Uterus (tissue), 2 donors: ENCODE measurements around the gene HORMAD2.

Experiments
- POLR2A ChIP-seq, 2 donors: fragments of 450-650 bp; IDR thresholded peaks; one replicate each; pipeline ENCODE4 v1.6.1; 2016; ENCODE audit warnings: antibody characterized with exemption in 2 of 2, mild to moderate bottlenecking in 1 of 2, moderate library complexity in 1 of 2
- TF ChIP-seq, protein P1 (sequence below), 4 experiments: fragments of 200-600 bp in 2 of 4; fragments of 450-650 bp in 2 of 4; sonication (generic) in 2 of 4; IDR thresholded peaks; one replicate each; pipeline ENCODE4 v1.5.1; 2016 to 2019; ENCODE audit warnings: antibody characterized with exemption in 4 of 4, mild to moderate bottlenecking in 2 of 4, moderate library complexity in 1 of 4

DNA sequence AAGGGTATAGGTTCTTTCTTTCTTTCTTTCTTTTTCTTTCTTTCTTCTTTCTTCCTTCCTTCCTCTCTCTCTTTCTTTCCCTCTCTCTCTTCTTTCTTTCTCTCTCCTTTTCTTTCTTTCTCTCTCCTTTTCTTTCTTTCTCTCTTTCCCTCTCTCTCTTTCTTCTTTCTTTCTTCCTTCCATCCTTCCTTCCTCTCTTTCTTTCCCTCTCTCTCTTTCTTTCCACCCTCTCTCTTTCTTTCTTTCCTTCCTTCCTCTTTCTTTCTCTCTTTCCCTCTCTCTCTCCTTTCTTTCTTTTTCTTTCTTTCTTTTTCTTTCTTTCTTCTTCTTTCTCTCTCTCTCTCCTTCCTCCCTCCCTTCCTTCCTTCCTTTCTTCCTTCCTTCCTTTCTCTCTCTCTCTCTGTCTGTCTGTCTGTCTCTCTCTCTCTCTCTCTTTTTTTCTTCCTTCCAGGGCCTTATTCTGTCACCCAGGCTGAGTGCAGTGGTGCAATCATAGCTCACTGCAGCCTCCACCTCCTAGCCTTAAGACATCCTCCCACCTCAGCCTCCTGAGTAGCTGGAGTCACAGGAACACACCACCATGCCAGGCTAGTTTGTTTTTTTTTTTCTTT is 139.5 kb downstream of the HORMAD2 start:
- TF ChIP-seq POLR2A (IDR thresholded peaks at IDR 0.05) = no peak
- TF ChIP-seq, protein P1, sequence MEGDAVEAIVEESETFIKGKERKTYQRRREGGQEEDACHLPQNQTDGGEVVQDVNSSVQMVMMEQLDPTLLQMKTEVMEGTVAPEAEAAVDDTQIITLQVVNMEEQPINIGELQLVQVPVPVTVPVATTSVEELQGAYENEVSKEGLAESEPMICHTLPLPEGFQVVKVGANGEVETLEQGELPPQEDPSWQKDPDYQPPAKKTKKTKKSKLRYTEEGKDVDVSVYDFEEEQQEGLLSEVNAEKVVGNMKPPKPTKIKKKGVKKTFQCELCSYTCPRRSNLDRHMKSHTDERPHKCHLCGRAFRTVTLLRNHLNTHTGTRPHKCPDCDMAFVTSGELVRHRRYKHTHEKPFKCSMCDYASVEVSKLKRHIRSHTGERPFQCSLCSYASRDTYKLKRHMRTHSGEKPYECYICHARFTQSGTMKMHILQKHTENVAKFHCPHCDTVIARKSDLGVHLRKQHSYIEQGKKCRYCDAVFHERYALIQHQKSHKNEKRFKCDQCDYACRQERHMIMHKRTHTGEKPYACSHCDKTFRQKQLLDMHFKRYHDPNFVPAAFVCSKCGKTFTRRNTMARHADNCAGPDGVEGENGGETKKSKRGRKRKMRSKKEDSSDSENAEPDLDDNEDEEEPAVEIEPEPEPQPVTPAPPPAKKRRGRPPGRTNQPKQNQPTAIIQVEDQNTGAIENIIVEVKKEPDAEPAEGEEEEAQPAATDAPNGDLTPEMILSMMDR (IDR thresholded peaks at IDR 0.05) = no peak
